ENCODE results near the gene STIM1.
"Not testable (repeated sequence)": the region's sequence is repeated elsewhere in the genome, so short reads cannot be mapped to it uniquely, and the experiment has no call there.

STIM1 gene

GRCh38 chr11:3855808-3856491, 486 bp downstream of the STIM1 start:
- no peak for DNase-seq (ENCODE audit: low read depth)

- no peak for DNase-seq (ENCODE audit: low read depth)
Observed at GRCh38 chr11:3856856-3857553, 1.5 kb downstream of the STIM1 start.

- no peak for DNase-seq (ENCODE audit: low read depth)
Observed at GRCh38 chr11:3857628-3858027, 2.2 kb downstream of the STIM1 start.

- DNase-seq (ENCODE audit: low read depth): no peak
Observed at GRCh38 chr11:3859373-3859881, 4.0 kb downstream of the STIM1 start.

GRCh38 chr11:3860375-3860774, 4.9 kb downstream of the STIM1 start:
- DNase-seq (ENCODE audit: low read depth): no peak

- DNase-seq (ENCODE audit: low read depth): not testable (repeated sequence)
Observed at GRCh38 chr11:3860898-3861393, 5.5 kb downstream of the STIM1 start.

- DNase-seq (ENCODE audit: low read depth): no peak
Observed at GRCh38 chr11:3861683-3862082, 6.2 kb downstream of the STIM1 start.

GRCh38 chr11:3865388-3866193, 10.1 kb downstream of the STIM1 start:
- no peak for DNase-seq (ENCODE audit: low read depth)

GRCh38 chr11:3866206-3866605, 10.7 kb downstream of the STIM1 start:
- DNase-seq (ENCODE audit: low read depth): no peak

GRCh38 chr11:3866836-3867208, 11.4 kb downstream of the STIM1 start:
- DNase-seq (ENCODE audit: low read depth): no peak

GRCh38 chr11:3867209-3868091, 12.0 kb downstream of the STIM1 start:
- no peak for DNase-seq (ENCODE audit: low read depth)

- no peak for DNase-seq (ENCODE audit: low read depth)
Observed at GRCh38 chr11:3873712-3874349, 18.4 kb downstream of the STIM1 start.

- no peak for DNase-seq (ENCODE audit: low read depth)
Observed at GRCh38 chr11:3876613-3877012, 21.1 kb downstream of the STIM1 start.

GRCh38 chr11:3877364-3878257, 22.1 kb downstream of the STIM1 start:
- no peak for DNase-seq (ENCODE audit: low read depth)

- DNase-seq (ENCODE audit: low read depth): no peak
Observed at GRCh38 chr11:3878258-3878584, 22.8 kb downstream of the STIM1 start.

- no peak for DNase-seq (ENCODE audit: low read depth)
Observed at GRCh38 chr11:3879216-3879966, 23.9 kb downstream of the STIM1 start.

- DNase-seq (ENCODE audit: low read depth): no peak
Observed at GRCh38 chr11:3879967-3880542, 24.6 kb downstream of the STIM1 start.

GRCh38 chr11:3880724-3881123, 25.3 kb downstream of the STIM1 start:
- DNase-seq (ENCODE audit: low read depth): no peak

GRCh38 chr11:3882655-3883054, 27.2 kb downstream of the STIM1 start:
- no peak for DNase-seq (ENCODE audit: low read depth)

Data from HS-5 (cell line).